22Rv1 (cell line): Measurements from ENCODE around the gene LRFN3.

Experiments used
- H3K27ac ChIP-seq: fragments of 450-650 bp; 2 replicates; pipeline ENCODE4 v1.5.1; 2017
- ZFX ChIP-seq: fragments of 450-650 bp; IDR thresholded peaks from 2 replicates; pipeline ENCODE4 v1.6.1; 2017; ENCODE audit warnings: antibody characterized with exemption, borderline replicate concordance
- TF ChIP-seq, protein P1 (sequence below): fragments of 450-650 bp; IDR thresholded peaks from 2 replicates; pipeline ENCODE4 v1.5.1; 2017; ENCODE audit warnings: mild to moderate bottlenecking

LRFN3 gene

DNA sequence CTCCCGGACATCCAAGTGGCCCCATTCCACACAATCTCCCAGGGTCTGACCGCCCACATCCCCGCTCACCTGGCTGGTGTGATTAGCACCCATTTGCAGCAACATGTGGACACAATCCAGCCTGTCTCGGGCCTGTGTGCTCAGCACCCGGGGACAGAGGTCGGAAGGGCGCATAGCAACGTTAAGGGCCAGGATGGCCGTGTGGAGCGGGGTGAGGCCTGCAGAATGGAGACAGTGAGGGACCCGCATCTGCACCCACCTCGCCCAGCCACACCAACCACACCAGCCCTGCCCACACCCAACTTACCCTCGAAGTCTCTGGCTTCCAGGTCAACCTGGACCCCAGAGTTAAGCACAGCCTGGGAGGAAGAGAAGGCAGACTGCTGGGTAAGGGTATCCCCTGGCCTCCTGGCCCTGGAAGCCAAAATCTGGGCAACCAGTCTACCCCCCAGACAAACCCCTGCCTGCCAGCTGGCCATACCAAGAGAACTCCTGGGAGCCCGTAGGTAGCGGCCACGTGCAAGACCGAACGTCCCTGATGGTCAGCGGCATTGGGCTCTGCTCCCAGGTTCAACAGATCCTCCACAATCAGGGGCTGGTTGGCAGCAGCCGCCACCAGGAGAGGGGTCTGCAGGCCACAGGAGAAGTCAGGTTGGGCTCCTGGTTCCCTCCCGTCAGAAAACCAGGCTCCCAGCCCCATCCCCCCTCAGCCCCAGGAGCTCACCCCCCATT, 40.1 kb upstream of the LRFN3 start:
- no peak overlapping the region for H3K27ac ChIP-seq
- TF ChIP-seq ZFX, result no peak
- TF ChIP-seq, protein P1, sequence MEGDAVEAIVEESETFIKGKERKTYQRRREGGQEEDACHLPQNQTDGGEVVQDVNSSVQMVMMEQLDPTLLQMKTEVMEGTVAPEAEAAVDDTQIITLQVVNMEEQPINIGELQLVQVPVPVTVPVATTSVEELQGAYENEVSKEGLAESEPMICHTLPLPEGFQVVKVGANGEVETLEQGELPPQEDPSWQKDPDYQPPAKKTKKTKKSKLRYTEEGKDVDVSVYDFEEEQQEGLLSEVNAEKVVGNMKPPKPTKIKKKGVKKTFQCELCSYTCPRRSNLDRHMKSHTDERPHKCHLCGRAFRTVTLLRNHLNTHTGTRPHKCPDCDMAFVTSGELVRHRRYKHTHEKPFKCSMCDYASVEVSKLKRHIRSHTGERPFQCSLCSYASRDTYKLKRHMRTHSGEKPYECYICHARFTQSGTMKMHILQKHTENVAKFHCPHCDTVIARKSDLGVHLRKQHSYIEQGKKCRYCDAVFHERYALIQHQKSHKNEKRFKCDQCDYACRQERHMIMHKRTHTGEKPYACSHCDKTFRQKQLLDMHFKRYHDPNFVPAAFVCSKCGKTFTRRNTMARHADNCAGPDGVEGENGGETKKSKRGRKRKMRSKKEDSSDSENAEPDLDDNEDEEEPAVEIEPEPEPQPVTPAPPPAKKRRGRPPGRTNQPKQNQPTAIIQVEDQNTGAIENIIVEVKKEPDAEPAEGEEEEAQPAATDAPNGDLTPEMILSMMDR, result no peak

- no peak overlapping the region for H3K27ac ChIP-seq
- TF ChIP-seq ZFX, result no peak
- TF ChIP-seq, protein P1, result no peak
These were observed 39.5 kb upstream of the LRFN3 start for GRCh38 chr19:35896643-35897040.

DNA sequence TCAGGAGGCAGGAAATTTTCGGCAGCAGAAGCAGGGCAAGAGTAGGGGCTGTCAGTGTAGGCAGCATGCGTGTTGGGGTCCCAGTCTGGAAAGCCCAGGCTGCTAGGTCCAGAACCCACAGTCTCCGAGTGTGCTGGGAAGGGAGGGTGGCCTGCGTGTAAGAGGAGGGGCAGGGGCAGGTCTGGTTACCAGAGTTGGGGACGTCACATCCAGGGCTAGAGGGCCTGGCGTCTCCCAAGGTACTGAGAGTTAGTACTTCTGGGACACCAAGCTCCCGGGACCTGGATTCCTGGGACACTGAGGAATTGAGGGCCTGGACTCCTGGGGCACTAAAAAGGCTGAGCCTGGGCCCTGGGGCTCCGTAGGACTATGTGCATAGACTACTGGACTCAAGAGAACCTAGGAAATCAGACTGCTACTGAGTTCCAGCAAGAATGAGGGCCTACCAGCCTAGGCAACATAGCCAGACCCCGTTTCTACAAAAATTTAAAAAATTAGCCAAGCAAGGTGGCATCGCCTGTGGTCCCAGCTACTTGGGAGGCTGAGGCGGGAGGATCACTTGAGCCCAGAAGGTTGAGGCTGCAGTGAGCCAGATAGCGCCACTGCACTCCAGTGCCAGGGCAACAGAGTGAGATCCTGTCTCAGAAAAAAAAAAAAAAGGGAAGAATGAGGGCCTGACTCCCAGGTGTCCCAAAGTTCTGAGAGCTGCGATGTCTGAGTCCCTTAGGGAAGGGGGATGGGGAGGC, 38.3 kb upstream of the LRFN3 start:
- no peak overlapping the region for H3K27ac ChIP-seq
- no peak for TF ChIP-seq ZFX

- TF ChIP-seq, protein P1, result no peak
- no peak for TF ChIP-seq ZFX
- H3K27ac ChIP-seq, result peak overlapping the region; percentile 73
These were observed 37.7 kb upstream of the LRFN3 start for GRCh38 chr19:35898499-35898809.

DNA sequence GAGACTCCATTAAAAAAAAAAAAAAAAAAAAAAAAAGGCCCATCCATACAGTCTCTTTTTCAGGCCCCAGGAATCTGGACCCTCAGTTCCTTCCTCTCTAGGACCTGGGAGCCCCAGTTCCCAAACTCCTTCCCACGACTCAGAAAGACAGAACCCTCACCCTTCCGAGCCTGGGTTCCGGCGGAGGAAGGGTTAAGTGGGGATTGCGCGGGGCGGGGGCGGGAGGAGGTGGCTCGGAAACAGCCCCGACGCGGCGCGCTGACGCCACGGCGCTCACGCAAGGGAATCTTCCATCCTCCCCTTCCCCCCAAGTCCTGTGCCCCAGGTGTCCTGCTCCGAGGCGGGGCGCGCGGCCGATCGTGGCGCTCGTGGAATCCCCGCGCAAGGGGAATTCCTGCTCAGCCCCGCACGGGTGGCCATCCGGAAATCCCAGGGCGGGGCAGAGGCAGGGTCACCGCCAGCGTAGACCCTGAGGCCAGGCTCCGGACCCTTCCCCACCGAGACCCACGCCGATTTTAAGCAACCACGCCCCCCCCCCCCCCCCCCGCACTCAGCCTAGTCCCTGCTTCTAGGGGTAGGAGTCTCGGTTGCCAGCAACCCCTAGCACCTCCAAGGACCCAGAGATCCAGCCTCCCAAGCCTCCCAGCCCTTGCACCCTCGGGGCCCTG, 36.5 kb upstream of the LRFN3 start:
- TF ChIP-seq, protein P1, result no peak
- no peak for TF ChIP-seq ZFX
- H3K27ac ChIP-seq, result peak overlapping the region; percentile 73

DNA sequence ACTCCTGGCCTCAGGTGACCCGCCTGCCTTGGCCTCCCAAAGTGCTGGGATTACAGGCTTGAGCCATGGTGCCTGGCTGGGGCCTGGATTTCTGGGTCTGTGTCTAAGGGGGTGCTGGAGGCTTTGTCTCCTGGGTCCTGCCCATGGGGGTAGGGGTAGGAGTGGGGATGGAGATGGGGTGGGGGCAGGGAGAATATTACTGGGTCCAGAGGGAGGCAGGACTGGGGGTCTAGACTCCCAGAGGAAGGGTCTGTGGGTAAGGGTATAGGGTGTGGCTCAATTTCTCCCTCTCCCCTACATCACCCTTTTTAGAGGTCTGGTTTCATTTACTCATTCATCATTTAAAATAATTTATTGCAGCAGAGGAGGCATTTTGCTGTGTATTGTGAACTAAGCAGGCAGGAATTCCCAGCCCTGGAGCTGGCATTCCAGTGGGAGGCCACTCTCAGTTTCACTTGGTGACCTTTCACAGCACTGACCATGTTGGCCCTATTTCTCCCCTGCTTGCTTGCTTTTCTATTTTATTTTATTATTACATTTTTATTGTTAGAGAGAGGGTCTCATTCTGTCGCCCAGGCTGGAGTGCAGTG, 35.0 kb upstream of the LRFN3 start:
- no peak for TF ChIP-seq ZFX
- TF ChIP-seq, protein P1, result no peak
- H3K27ac ChIP-seq, result peak overlapping the region; percentile 73; the same call in 1 of the 2 replicates

DNA sequence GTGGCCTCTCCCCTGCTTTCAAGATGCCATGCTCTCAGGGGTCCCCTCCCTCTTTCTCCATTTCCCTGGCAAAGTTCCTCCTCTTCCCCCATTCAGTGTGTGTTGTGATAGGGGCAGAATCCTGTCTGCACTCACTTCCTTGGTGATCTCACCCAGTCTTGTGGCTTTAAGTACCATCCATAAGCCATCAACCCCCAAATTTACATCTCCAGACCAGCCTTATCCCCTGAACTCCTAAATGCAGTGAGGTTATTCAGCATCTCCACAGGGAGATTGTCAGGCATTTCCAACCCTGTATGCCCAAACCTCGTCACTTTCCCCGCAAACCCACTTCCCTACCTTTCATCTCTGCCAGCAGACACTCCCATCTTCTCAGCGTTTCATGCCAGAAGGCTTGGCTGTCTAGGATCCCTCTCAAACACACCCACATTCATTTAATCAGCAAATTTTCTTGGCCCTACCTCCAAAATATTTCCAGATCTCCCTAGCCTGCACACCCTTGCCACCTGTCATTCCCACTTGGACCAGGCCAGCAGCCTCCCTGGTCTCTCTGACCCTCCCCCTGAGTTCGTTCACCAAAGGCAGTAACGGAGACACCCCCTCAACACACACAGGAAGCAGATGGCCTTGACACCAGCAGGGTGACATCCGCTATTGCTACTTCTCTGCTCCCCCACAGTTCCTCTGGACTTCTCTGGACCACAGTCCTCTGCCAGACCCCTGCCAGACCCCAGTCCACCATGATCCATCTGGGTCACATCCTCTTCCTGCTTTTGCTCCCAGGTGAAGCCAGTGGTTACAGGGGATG, 34.1 kb upstream of the LRFN3 start, which contains the start of gene HCST:
Gene HCST, plus strand, starts transcription at position 676 of the 808 bp plus-strand sequence. Its CDS starts 65 bp downstream, at position 741.
- H3K27ac ChIP-seq, result 0 out of 2 replicates have a peak within 1 kb of the TSS, but pooled peaks have one; percentile 20
- no peak for TF ChIP-seq ZFX
- TF ChIP-seq, protein P1, result no peak
